ENCODE measurements around the gene VPS4A. TPM values are rescaled to one million over a fixed set of nuclear protein-coding genes. Genes with fewer than 3 reads are reported as not detected.

The VPS4A gene
- total RNA-seq, 1 donor from 2014 or later, result 21.2 TPM

DNA sequence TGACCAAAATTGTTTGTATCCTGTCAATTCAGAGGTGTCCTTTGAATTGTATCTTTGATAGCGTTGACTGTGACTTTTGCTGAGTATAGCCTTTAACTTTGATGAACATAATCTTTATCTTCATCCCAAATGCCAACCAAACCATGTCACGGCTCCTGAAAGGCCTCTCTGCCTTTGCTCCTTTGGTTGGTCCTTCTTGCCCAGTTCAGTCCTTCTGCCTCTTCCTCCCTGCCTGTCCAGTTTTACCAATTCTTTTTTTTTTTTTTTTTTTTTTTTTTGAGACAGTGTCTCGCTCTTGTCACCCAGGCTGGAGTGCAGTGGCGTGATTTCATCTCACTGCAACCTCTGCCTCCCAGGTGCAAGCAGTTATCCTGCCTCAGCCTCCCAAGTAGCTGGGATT, 12.9 kb upstream of the VPS4A start:
- Mint-ChIP-seq H3K36me3 (ENCODE audit: insufficient read depth) (peaks cover 13% of the 10 kb centered on the region), H3K4me1 (ENCODE audit: low read depth) (peaks cover 3% of the 10 kb centered on the region), H3K9me3 (ENCODE audit: low read depth) (no peaks in the 10 kb centered on the region), H3K27ac (peak overlapping the region; percentile 18), H3K4me3 (ENCODE audit: low read depth) (no peak overlapping the region), H3K27me3 (no peaks in the 10 kb centered on the region)
- no peak for DNase-seq (ENCODE audit: low spot score, unreplicated experiment)
- TF ChIP-seq, protein P1, sequence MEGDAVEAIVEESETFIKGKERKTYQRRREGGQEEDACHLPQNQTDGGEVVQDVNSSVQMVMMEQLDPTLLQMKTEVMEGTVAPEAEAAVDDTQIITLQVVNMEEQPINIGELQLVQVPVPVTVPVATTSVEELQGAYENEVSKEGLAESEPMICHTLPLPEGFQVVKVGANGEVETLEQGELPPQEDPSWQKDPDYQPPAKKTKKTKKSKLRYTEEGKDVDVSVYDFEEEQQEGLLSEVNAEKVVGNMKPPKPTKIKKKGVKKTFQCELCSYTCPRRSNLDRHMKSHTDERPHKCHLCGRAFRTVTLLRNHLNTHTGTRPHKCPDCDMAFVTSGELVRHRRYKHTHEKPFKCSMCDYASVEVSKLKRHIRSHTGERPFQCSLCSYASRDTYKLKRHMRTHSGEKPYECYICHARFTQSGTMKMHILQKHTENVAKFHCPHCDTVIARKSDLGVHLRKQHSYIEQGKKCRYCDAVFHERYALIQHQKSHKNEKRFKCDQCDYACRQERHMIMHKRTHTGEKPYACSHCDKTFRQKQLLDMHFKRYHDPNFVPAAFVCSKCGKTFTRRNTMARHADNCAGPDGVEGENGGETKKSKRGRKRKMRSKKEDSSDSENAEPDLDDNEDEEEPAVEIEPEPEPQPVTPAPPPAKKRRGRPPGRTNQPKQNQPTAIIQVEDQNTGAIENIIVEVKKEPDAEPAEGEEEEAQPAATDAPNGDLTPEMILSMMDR (IDR thresholded peaks at IDR 0.05; ENCODE audit: unreplicated experiment), result no peak

- Mint-ChIP-seq H3K4me3 (ENCODE audit: low read depth) (no peak overlapping the region), H3K36me3 (ENCODE audit: insufficient read depth) (peaks cover 9% of the 10 kb centered on the region), H3K4me1 (ENCODE audit: low read depth) (peaks cover 3% of the 10 kb centered on the region), H3K27ac (no peak overlapping the region), H3K27me3 (no peaks in the 10 kb centered on the region), H3K9me3 (ENCODE audit: low read depth) (no peaks in the 10 kb centered on the region)
- no peak for DNase-seq (ENCODE audit: low spot score, unreplicated experiment)
- TF ChIP-seq, protein P1 (IDR thresholded peaks at IDR 0.05; ENCODE audit: unreplicated experiment), result no peak
Measured at GRCh38 chr16:69301187-69301586, 10.0 kb upstream of the VPS4A start.

- H3K4me1 Mint-ChIP-seq (ENCODE audit: low read depth), result peaks cover 3% of the 10 kb centered on the region
- TF ChIP-seq, protein P1 (IDR thresholded peaks at IDR 0.05; ENCODE audit: unreplicated experiment), result no peak
- DNase-seq (ENCODE audit: low spot score, unreplicated experiment), result no peak
Measured at GRCh38 chr16:69301861-69302260, 9.3 kb upstream of the VPS4A start.

GRCh38 chr16:69302301-69302700, 8.8 kb upstream of the VPS4A start:
- Mint-ChIP-seq H3K27ac (peak overlapping the region; percentile 11), H3K36me3 (ENCODE audit: insufficient read depth) (peaks cover 8% of the 10 kb centered on the region), H3K4me1 (ENCODE audit: low read depth) (peaks cover 3% of the 10 kb centered on the region), H3K27me3 (no peaks in the 10 kb centered on the region), H3K9me3 (ENCODE audit: low read depth) (no peaks in the 10 kb centered on the region), H3K4me3 (ENCODE audit: low read depth) (no peak overlapping the region)
- TF ChIP-seq, protein P1 (IDR thresholded peaks at IDR 0.05; ENCODE audit: unreplicated experiment), result no peak
- DNase-seq (ENCODE audit: low spot score, unreplicated experiment), result no peak

More at GRCh38 chr16:69301861-69302260, 9.3 kb upstream of the VPS4A start:
- H3K9me3 Mint-ChIP-seq (ENCODE audit: low read depth), result no peaks in the 10 kb centered on the region
- H3K36me3 Mint-ChIP-seq (ENCODE audit: insufficient read depth), result peaks cover 8% of the 10 kb centered on the region
- H3K27me3 Mint-ChIP-seq, result no peaks in the 10 kb centered on the region
- no peak overlapping the region for H3K27ac Mint-ChIP-seq
- no peak overlapping the region for H3K4me3 Mint-ChIP-seq (ENCODE audit: low read depth)

- Mint-ChIP-seq H3K36me3 (ENCODE audit: insufficient read depth) (peaks cover 5% of the 10 kb centered on the region), H3K9me3 (ENCODE audit: low read depth) (no peaks in the 10 kb centered on the region), H3K27ac (no peak overlapping the region), H3K4me3 (ENCODE audit: low read depth) (no peak overlapping the region), H3K27me3 (no peaks in the 10 kb centered on the region), H3K4me1 (ENCODE audit: low read depth) (peaks cover 3% of the 10 kb centered on the region)
- DNase-seq (ENCODE audit: low spot score, unreplicated experiment), result no peak
- TF ChIP-seq, protein P1 (IDR thresholded peaks at IDR 0.05; ENCODE audit: unreplicated experiment), result no peak
Measured at GRCh38 chr16:69306031-69306430, 5.1 kb upstream of the VPS4A start.
